SK-N-SH (cell line): ENCODE measurements around the gene FAM131A. TPM values are rescaled to one million over a fixed set of nuclear protein-coding genes. Genes with fewer than 3 reads are reported as not detected.

Source experiments
- CTCF ChIA-PET: fragments of 300-600, 350-600 bp; formaldehyde crosslinking; extraction: SDS; loops from one replicate; lab custom pipeline; 2021; lab: Yijun Ruan, JAX
- POLR2A ChIA-PET: fragments of 350-600 bp; sonication (Branson Sonifier 250); formaldehyde crosslinking; extraction: SDS; loops from one replicate; lab custom pipeline; 2020; ENCODE audit warnings: antibody characterized with exemption, inconsistent platforms; lab: Yijun Ruan, JAX
- DNase-seq: peaks from one replicate; pipeline ENCODE4 v3.0.0; 2012
- H2AFZ ChIP-seq: fragments of 200-600 bp; sonication (generic); 2 replicates; pipeline ENCODE4 v1.8.1; 2016; ENCODE audit warnings: antibody characterized with exemption, mild to moderate bottlenecking, low read depth
- H3F3A ChIP-seq: fragments of 200-600 bp; sonication (generic); replicated peaks from 2 replicates; pipeline ENCODE3; 2016; ENCODE audit warnings: antibody characterized with exemption, mild to moderate bottlenecking; ENCODE audit not compliant: insufficient read depth
- H3K27ac ChIP-seq, 2 experiments: fragments of 200-500 bp in 1 of 2; fragments of 200-600 bp in 1 of 2; sonication (Bioruptor generic) in 1 of 2; sonication (generic), shearing (Covaris generic) in 1 of 2; 2 replicates each; pipeline versions ENCODE4 v1.5.1 to v1.6.1; 2014 to 2016; ENCODE audit warnings: low read depth in 2 of 2, inconsistent platforms in 1 of 2, low read length in 1 of 2, mild to moderate bottlenecking in 1 of 2, mixed read lengths in 1 of 2
- H3K27me3 ChIP-seq: fragments of 200-600 bp; sonication (generic), shearing (Covaris generic); 2 replicates; pipeline ENCODE4 v1.6.1; 2016; ENCODE audit warnings: mixed run types; ENCODE audit not compliant: insufficient read depth
- H3K36me3 ChIP-seq, 2 experiments: fragments of 200-500 bp in 1 of 2; fragments of 200-600 bp in 1 of 2; sonication (Bioruptor generic) in 1 of 2; sonication (generic) in 1 of 2; replicated peaks in 1 of 2; 2 replicates each; pipeline versions ENCODE3 to v1.5.1; 2014 to 2016; ENCODE audit warnings: low read length in 1 of 2, mild to moderate bottlenecking in 1 of 2; ENCODE audit not compliant: insufficient read depth in 2 of 2, control insufficient read depth in 1 of 2
- H3K4me1 ChIP-seq, 2 experiments: fragments of 200-500 bp in 1 of 2; fragments of 200-600 bp in 1 of 2; sonication (Bioruptor generic) in 1 of 2; sonication (generic), shearing (Covaris generic) in 1 of 2; 2 replicates each; pipeline versions ENCODE4 v1.5.1 to v1.6.1; 2014 to 2016; ENCODE audit warnings: low read depth in 1 of 2, low read length in 1 of 2, mixed run types in 1 of 2; ENCODE audit not compliant: insufficient read depth in 2 of 2, control insufficient read depth in 1 of 2
- H3K4me2 ChIP-seq: fragments of 200-600 bp; sonication (generic), shearing (Covaris generic); 2 replicates; pipeline ENCODE4 v1.6.1; 2017; ENCODE audit warnings: mixed run types
- H3K4me3 ChIP-seq, 2 experiments: fragments of 200-500 bp in 1 of 2; fragments of 200-600 bp in 1 of 2; sonication (Bioruptor generic) in 1 of 2; sonication (generic), shearing (Covaris generic) in 1 of 2; 2 replicates each; pipeline versions ENCODE4 v1.5.1 to v1.8.1; 2014 to 2016; ENCODE audit warnings: low read depth in 2 of 2, inconsistent platforms in 1 of 2, low read length in 1 of 2, mild to moderate bottlenecking in 1 of 2, mixed read lengths in 1 of 2, moderate library complexity in 1 of 2
- H3K79me2 ChIP-seq: fragments of 200-600 bp; sonication (generic); 2 replicates; pipeline ENCODE4 v1.8.1; 2017; ENCODE audit warnings: mild to moderate bottlenecking; ENCODE audit not compliant: insufficient read depth
- H3K9ac ChIP-seq: fragments of 200-600 bp; sonication (generic); 2 replicates; pipeline ENCODE4 v1.6.1; 2017; ENCODE audit warnings: mixed run types
- H3K9me2 ChIP-seq: fragments of 200-600 bp; sonication (generic); 2 replicates; pipeline ENCODE4 v1.6.1; 2017; ENCODE audit warnings: mixed run types
- H3K9me3 ChIP-seq: fragments of 200-600 bp; sonication (generic); 2 replicates; pipeline ENCODE4 v1.6.1; 2017; ENCODE audit warnings: mixed run types, mild to moderate bottlenecking, moderate library complexity
- H4K20me1 ChIP-seq: fragments of 200-600 bp; sonication (generic); 2 replicates; pipeline ENCODE4 v1.6.1; 2017; ENCODE audit warnings: mild to moderate bottlenecking, mixed run types; ENCODE audit not compliant: insufficient read depth
- CHD2 ChIP-seq: fragments of 150-350 bp; IDR thresholded peaks from 2 replicates; pipeline ENCODE4 v1.6.1; 2018; ENCODE audit warnings: low read length; ENCODE audit not compliant: partially characterized antibody
- EZH2phosphoT487 ChIP-seq: fragments of 200-600 bp; sonication (generic); IDR thresholded peaks from 2 replicates; pipeline ENCODE4 v1.6.1; 2017; ENCODE audit warnings: low read depth, mixed run types, mild to moderate bottlenecking, antibody characterized with exemption, moderate library complexity, borderline replicate concordance
- FOXJ3 ChIP-seq: sonication (generic); formaldehyde crosslinking; IDR thresholded peaks from 2 replicates; pipeline ENCODE4 v1.5.1; 2020; ENCODE audit warnings: mild to moderate bottlenecking, missing genetic modification reagents
- GABPA ChIP-seq: IDR thresholded peaks from 2 replicates; pipeline ENCODE4 v1.4.0; 2012; ENCODE audit warnings: low read depth, mild to moderate bottlenecking
- MEF2A ChIP-seq: IDR thresholded peaks from 2 replicates; pipeline ENCODE4 v1.4.0; 2012; ENCODE audit warnings: low read depth, borderline replicate concordance
- MXI1 ChIP-seq: IDR thresholded peaks from 2 replicates; pipeline ENCODE4 v1.6.1; 2012; ENCODE audit warnings: mild to moderate bottlenecking, low read depth, low read length, improper control_type of control experiment
- NFIC ChIP-seq: IDR thresholded peaks from 2 replicates; pipeline ENCODE4 v1.4.0; 2012; ENCODE audit warnings: borderline replicate concordance
- POLR2AphosphoS5 ChIP-seq: IDR thresholded peaks from 2 replicates; pipeline ENCODE4 v1.6.1; 2012; ENCODE audit warnings: low read depth, low read length
- RAD21 ChIP-seq: IDR thresholded peaks from 2 replicates; pipeline ENCODE4 v1.6.1; 2012; ENCODE audit warnings: mild to moderate bottlenecking, low read length
- RCOR1 ChIP-seq: fragments of 150-350 bp; IDR thresholded peaks from 2 replicates; pipeline ENCODE4 v1.6.1; 2017; ENCODE audit warnings: antibody characterized with exemption, low read length
- RFX5 ChIP-seq: IDR thresholded peaks from 2 replicates; pipeline ENCODE4 v1.6.1; 2012; ENCODE audit warnings: mild to moderate bottlenecking, improper control_type of control experiment, low read length
- TAF1 ChIP-seq: IDR thresholded peaks from 2 replicates; pipeline ENCODE4 v1.6.1; 2012; ENCODE audit warnings: low read depth, mild to moderate bottlenecking, low read length, moderate library complexity, borderline replicate concordance
- TCF12 ChIP-seq: IDR thresholded peaks from 2 replicates; pipeline ENCODE4 v1.4.0; 2012
- TEAD4 ChIP-seq: IDR thresholded peaks from 2 replicates; pipeline ENCODE4 v1.4.0; 2012; ENCODE audit warnings: mild to moderate bottlenecking, borderline replicate concordance; ENCODE audit not compliant: insufficient read depth
- WGBS: methylation state at CpG from one replicate; pipeline ENCODE4 v1.1.6; 2017; ENCODE audit warnings: low lambda C conversion rate; 5-methylcytosine and 5-hydroxymethylcytosine counted together
- polyA plus RNA-seq, 3 experiments: library from polyadenylated mRNA; depleted of rRNA; stranded (reverse); fragments of >200 nt; gene quantifications; 2 replicates each; pipeline ENCODE4 v1.2.3, GENCODE V29; 2012
- TF ChIP-seq, protein P1 (sequence below): fragments of 150-350 bp; IDR thresholded peaks from 2 replicates; pipeline ENCODE4 v1.6.1; 2017; ENCODE audit warnings: antibody characterized with exemption, low read length, low read depth, borderline replicate concordance
- TF ChIP-seq, protein P2 (sequence below): IDR thresholded peaks from 2 replicates; pipeline ENCODE4; 2012

FAM131A gene
- polyA plus RNA-seq, 1 of the 3 experiments (the other 2 are of a cell fraction): 31.6 TPM

DNA sequence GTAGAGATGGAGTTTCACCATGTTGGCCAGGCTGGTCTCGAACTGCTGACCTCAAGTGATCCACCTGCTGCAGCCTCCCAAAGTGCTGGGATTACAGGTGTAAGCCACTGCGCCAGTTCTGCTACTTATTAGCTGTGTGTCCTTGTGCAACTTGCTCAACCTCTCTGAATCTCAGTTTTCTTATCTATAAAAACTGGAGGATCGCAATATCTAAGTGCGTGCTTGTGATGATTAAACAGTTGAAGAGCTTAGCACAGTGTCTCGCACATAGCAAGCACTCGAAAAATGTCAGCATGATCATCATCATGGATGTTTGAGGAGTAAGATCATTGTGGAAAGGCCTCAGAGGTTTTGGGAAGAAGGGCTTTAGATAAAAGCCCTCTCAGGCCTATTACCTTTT, 13.2 kb downstream of the FAM131A start (continued):
- no peak for TF ChIP-seq TEAD4
- TF ChIP-seq RFX5: no peak
- no peak for TF ChIP-seq RCOR1
- TF ChIP-seq MXI1: no peak
- no peak for TF ChIP-seq EZH2phosphoT487

DNA sequence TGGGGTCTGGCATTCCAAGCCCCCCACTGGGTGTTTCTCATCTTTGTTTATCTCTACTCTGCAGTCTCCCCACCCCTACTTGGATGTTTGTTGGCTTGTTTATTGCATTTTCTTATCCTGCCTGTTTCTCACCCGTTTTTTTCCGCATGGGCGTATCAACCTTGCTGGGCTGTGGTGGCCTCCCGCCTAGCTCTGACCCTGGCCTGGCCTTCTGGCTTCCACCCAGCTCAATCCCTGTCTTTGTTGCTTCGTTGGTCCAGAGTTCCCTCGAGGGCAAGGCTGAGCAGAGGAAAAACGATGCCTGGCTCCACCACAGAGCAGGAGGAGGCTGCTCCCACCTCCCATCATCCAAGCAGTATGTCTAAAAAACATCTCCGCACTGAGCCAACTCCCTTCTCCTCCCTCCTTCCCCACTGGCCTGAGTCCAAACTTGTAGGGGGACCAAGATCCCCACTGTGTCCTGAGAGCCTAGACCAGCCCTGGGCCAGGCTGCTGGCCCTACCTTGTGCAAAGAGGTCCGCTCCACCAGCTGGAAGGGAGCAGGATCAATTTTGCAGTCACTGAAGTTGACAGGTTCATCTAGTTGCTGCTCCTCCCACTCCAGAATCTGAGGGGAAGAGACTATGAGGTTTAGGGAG, 14.2 kb downstream of the FAM131A start:
- Histone ChIP-seq H4K20me1 (no peaks in the 10 kb centered on the region), H3F3A (no peaks in the 10 kb centered on the region), H3K4me2 (no peak overlapping the region), H2AFZ (no peak overlapping the region), H3K4me1 (peaks cover 0 to 18% of the 10 kb centered on the region in 2 experiments; a peak in 1 of 4 replicates), H3K9ac (no peak overlapping the region), H3K79me2 (no peaks in the 10 kb centered on the region), H3K9me3 (no peaks in the 10 kb centered on the region), H3K27me3 (no peaks in the 10 kb centered on the region), H3K9me2 (no peaks in the 10 kb centered on the region), H3K36me3 (peaks cover 3 to 34% of the 10 kb centered on the region in 2 experiments), H3K27ac (no peak overlapping the region; a peak in 1 of 4 replicates), H3K4me3 (no peak overlapping the region)
- ChIA-PET POLR2A (interaction anchor here (2.9 kb wide), 1 partner anchor 14 kb away, joined by 19 read pairs; the partner anchor contains the start of gene FAM131A), CTCF (interaction anchor here (1.0 to 5.3 kb wide), 8 partner anchors 7 to 118 kb away, joined by 3 to 63 read pairs (median 4); partner anchors contain the start of genes EEF1AKMT4 and FAM131A)
- whole genome bisulfite sequencing: 67% methylated on average over 9 of the region's 9 CpGs
- no peak for TF ChIP-seq FOXJ3 (CRISPR knock-in tag)
- no peak for TF ChIP-seq NFIC
- no peak for TF ChIP-seq CHD2
- TF ChIP-seq RFX5: no peak
- TF ChIP-seq MXI1: no peak
- no peak for DNase-seq

DNA sequence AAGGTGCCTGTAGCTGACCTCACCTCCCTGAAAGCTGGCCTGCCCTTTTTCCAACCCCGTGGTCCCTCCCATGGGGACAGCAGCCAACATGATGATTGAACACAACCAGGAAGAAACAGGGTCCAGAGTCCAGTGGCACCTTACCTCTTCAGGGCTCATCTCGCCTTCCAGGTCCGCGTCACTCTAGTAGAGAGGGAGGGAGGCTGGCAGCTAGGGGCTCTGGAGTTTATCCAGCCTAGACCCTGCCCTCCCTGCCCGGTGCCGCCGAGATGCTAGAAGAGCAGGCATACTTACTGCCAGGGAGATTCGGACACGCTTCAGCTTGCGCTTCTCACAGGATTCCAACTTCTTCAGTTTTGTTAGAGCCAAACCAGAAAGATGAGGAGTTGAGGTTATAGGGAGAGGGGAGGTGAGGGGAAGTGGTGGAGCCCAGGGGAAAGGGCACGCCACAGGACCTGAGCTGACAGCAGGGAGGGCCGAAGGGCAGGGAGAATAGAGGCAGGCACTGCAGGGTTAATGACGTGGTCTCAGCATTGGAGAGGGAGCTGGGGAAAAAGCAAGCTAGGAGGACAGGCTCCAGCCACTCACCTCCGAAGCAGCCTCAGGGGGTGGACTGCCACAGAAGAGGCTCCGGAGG, 14.9 kb downstream of the FAM131A start:
- Histone ChIP-seq H3K9me3 (no peaks in the 10 kb centered on the region), H3F3A (no peaks in the 10 kb centered on the region), H3K79me2 (no peaks in the 10 kb centered on the region), H3K27ac (no peak overlapping the region; a peak in 1 of 4 replicates), H4K20me1 (no peaks in the 10 kb centered on the region), H3K9ac (no peak overlapping the region), H3K27me3 (no peaks in the 10 kb centered on the region), H3K36me3 (peaks cover 3 to 37% of the 10 kb centered on the region in 2 experiments), H3K4me2 (no peak overlapping the region), H3K4me1 (peaks cover 0 to 18% of the 10 kb centered on the region in 2 experiments; a peak in 1 of 4 replicates), H3K4me3 (no peak overlapping the region), H2AFZ (no peak overlapping the region), H3K9me2 (no peaks in the 10 kb centered on the region)
- TF ChIP-seq, protein P1, sequence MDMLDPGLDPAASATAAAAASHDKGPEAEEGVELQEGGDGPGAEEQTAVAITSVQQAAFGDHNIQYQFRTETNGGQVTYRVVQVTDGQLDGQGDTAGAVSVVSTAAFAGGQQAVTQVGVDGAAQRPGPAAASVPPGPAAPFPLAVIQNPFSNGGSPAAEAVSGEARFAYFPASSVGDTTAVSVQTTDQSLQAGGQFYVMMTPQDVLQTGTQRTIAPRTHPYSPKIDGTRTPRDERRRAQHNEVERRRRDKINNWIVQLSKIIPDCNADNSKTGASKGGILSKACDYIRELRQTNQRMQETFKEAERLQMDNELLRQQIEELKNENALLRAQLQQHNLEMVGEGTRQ: no peak
- TF ChIP-seq RCOR1: no peak
- TF ChIP-seq TCF12: no peak
- TF ChIP-seq GABPA: no peak
- TF ChIP-seq POLR2AphosphoS5: no peak
- TF ChIP-seq RAD21: no peak
- TF ChIP-seq TEAD4: no peak
- no peak for TF ChIP-seq MEF2A
- TF ChIP-seq TAF1: no peak
- TF ChIP-seq CHD2: no peak
- TF ChIP-seq, protein P2, sequence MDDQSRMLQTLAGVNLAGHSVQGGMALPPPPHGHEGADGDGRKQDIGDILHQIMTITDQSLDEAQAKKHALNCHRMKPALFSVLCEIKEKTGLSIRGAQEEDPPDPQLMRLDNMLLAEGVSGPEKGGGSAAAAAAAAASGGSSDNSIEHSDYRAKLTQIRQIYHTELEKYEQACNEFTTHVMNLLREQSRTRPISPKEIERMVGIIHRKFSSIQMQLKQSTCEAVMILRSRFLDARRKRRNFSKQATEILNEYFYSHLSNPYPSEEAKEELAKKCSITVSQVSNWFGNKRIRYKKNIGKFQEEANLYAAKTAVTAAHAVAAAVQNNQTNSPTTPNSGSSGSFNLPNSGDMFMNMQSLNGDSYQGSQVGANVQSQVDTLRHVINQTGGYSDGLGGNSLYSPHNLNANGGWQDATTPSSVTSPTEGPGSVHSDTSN: no peak
- no peak for TF ChIP-seq EZH2phosphoT487
- no peak for TF ChIP-seq NFIC
- DNase-seq: no peak
- CTCF ChIA-PET: interaction anchor here (0.7 to 5.3 kb wide), 7 partner anchors 8 to 426 kb away, joined by 3 to 63 read pairs (median 4); partner anchors contain the start of genes EEF1AKMT4 and FAM131A
- 94% methylated on average over 13 of the region's 15 CpGs for WGBS
- POLR2A ChIA-PET: interaction anchor here (2.9 kb wide), 1 partner anchor 14 kb away, joined by 19 read pairs; the partner anchor contains the start of gene FAM131A
